PC-9 (cell line): ENCODE results near the gene ATP11C.

Experiments
- CTCF ChIP-seq: fragments of 200-600 bp; sonication (generic); conservative IDR thresholded peaks from 2 replicates; pipeline ENCODE4 v1.6.1; 2017; ENCODE audit warnings: mixed run types, antibody characterized with exemption, mild to moderate bottlenecking, moderate library complexity
- EZH2 ChIP-seq: fragments of 200-600 bp; sonication (generic); IDR thresholded peaks from 2 replicates; pipeline ENCODE4 v1.8.0; 2017; ENCODE audit warnings: antibody characterized with exemption, low read depth

DNA sequence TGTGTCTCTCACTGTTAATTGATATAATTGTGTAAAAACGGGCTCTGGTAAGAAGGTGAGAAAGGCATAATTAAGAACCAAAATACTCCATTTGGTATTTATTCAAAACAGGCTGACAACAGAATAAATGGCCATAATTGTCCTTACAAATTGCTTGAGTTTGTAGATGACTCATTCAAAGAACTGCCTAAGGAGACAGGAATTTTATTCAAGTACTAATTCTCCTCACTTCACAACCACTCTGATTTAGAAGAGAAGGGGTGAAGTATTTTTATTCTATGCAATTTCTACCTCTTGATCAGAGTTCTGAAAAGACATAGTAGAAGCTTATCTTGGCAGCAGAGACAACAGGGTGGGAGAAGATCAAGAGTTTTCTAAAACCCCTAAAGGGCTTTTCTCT is 43.1 kb downstream of the ATP11C start:
- TF ChIP-seq CTCF (no peak), EZH2 (no peak)
